8988T (cell line): ENCODE data around the gene ATP13A3.

Source experiments
- DNase-seq: peaks from one replicate; pipeline ENCODE4 v3.0.0; 2011

Gene ATP13A3

DNA sequence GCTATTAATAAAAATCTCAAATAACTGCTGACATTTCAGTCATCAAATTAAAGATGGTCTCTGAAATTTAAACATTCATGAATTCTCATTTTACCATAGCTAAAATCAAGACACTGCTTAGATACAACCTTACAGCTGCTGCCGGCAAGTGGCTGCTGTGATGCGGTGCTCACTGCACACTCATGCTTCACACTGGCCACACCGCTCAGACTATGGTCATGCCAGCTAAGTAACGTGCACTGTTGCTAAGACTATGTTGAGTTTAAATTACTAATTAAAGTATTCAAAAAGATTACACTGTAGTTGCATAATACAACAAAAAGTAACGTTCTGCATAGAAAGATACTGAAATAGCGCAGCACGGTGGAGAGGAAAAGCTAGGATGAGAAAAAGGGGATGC, 12.1 kb downstream of the ATP13A3 start:
- DNase-seq: no peak

DNA sequence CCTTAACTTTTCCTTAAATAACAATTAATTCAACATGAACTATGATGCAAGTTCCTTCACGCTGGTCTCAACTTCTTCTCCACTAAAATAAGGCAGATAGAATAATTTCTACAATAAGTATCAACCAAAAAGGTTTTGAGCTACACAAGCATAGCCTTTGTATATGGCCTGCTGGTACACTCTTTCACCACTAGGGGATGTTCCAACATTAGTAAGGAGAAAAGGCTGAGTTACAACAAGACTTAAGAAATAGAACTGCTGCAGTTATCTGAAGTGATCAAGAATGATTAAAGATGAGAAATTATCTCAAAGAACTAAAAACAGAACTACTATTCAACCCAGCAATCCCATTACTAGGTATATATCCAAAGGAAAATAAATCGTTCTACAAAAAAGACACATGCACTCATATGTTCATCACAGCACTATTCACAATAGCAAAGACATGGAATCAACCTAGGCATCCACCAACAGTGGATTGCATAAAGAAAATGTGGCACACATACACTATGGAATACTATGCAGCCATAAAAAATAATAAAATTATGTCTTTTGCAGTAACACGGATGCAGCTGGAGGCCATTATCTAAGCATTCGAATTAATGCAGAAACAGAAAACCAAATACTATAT, 14.4 kb downstream of the ATP13A3 start:
- no peak for DNase-seq

DNA sequence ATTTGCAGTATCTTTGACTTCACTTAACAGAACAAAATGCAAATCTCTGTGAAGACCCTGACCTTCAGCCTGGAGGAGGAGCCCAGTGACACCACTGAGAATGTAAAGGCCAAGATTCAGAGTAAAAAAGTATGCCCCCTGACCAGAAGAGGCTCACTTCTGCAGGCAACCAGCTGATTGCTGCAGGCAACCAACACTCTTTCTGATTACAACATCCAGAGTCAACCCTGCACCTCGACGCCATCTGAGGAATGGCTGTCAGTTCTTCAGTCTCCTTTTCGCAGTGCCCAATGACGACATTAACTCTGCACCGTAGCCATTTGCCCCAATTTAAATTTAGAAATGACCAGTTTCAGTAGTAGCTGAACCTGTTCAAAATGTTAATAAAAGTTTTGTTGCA, 14.9 kb downstream of the ATP13A3 start:
- no peak for DNase-seq

DNA sequence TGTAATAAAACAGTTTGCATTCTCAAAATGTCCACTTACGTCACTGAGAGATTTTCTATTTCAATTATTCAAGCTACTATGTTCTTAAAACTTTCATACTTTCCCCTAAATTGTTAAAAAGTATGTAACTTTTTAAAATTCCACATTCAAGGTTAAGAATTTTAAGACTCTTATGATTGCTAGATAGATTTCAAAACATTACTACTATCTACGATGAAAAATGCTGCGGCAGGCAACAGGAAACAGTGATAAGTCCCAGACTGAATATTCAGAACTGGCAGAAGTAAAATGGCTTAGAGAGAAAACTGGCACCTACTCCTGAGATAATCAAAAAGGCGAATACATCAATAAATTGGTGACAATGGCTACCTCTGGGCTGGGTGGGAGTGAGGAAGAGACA, 16.2 kb downstream of the ATP13A3 start:
- DNase-seq: no peak

DNA sequence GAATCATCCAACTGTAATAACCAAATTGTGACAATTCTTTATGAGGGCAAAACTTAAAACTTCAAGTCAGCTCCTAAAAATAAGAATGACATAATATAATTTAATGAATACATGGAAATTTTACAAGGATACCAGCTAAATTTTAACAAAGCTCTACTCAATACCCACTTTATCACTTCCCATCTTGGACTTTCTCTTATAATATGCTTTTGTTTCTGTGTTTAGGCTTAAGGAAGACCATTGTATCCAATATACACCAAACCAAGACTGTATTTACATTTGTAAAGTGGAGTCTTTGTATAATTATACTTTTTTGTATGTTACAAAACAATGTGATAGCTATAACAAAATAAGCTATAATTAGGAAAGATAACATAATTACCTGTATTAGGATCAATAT, 16.8 kb downstream of the ATP13A3 start:
- no peak for DNase-seq

DNA sequence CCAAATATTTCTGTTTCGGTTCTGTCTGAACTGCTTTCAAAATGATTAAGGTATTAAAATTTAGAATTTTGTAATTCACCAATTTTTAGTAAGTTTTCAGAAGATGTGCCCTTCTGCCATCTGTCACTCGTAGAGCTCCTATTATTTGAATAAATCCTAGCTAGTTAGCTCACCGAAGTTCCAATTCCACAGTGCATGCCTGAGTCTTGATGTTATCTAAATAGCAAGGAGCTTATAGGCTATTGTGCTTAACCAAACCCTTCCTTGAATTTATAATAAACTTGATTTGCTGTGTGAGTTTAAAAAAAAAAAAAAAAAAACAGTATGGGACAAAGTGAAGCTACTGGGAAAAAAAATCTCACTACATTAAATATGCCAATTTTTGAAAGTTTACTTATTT, 18.7 kb downstream of the ATP13A3 start:
- no peak for DNase-seq

DNA sequence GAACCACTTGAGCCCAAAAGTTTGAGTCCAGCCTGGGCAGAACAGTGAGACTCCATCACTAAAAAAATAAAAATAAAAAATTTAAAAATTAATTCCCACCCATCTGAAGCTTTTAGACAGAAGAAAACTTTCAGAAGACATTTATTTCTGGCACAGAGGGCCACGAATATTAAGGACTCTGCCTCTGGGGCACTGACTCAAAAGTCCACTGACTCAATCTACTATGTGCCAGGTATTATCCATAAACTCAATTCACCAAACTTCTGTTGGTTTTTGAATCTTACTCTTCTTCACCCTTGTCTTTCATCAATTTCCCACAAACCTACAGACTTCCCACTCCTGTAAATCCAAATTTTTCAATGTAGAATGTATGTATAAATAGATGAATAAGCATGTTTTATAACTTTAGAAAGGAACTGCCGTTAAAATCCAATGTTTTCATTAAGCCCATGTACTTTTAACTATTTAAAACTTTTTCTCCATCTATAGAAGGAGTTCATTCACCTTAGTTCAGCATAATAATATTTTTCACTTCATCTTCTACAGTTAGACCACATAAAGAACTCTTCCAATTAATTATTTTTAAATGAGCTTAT, 19.9 kb downstream of the ATP13A3 start:
- no peak for DNase-seq

DNA sequence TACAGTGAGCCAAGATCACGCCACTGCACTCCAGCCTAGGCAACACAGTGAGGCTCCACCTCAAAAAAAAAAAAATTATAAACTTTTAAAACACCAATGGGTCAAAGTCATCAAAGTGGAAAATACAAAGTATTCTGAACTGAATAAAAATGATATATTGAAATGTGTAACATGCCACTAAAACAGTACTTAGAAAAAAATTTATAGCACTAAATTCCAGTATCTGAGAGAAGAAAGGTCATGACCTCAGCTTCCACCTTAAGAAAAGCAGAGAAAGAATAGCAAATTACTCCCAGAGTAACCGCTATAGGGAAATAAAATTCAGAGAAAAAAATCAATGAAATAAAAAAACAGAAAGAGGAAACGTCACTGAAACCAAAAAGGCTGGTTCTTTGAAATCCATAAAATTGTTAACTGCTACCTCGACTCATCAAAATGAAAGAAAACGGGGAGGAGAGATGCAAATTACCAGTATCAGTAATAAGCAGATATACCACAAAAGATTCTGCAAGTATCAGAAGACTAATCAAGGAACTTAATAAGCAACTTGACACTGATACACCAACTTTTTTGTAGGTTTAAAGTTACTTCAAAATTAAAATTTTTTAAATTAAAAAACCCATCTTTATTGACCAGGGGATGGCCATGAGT, 20.8 kb downstream of the ATP13A3 start:
- no peak for DNase-seq

DNA sequence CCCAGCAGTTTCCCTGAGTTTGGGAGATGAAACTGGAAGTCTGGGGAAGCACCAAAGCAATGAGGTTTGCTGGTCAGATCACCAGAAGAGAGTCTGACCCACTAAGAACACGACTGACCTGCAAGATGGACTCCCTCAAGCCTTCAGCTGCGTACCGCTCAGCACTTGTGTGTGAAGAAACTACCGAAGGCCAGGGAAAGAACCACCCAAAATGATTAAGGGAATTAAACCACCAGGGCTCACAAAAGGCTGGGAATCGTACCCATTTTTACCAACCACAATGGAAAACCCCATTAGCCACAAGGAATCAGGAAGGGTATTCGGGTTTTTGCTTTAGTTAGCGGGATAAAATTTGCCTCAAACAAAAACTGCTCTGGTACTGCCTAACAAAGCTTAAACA, 21.6 kb downstream of the ATP13A3 start:
- no peak for DNase-seq

DNA sequence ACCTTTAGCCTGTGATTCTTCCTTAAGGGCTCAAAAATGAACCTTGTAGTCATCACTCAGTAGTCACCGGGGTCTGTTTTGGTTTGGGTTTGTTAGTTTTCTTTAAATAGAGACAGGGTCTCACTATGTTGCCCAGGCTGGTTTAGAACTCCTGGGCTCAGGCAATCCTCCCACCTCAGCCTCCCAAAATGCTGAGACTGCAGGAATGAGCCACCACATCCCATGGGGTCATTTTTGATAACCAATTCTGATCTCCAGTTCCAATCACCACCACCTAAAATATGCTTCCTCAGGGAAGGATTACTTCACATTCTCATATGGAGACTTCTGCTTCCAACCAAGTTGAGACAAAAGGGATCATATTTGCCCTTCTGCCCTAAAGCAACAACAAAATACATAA, 22.1 kb downstream of the ATP13A3 start:
- no peak for DNase-seq

DNA sequence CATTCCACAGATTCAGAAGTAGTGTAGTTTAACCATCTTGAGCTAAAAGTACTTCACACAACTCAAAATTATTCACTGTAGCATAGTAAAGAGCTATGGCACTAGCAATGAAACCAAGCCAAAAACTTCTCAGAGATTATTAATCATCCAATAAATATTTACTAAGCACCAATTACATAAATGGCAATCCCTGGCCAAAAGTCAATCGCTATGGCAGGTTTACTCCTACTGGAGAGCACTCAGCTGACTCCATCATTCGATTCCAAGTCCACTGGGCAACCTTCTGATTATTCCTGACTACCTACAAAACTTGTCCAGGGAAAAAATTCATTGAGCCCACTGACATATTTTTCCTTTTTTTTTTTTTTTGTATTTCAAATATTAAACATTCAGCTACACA, 23.9 kb downstream of the ATP13A3 start:
- DNase-seq: no peak

DNA sequence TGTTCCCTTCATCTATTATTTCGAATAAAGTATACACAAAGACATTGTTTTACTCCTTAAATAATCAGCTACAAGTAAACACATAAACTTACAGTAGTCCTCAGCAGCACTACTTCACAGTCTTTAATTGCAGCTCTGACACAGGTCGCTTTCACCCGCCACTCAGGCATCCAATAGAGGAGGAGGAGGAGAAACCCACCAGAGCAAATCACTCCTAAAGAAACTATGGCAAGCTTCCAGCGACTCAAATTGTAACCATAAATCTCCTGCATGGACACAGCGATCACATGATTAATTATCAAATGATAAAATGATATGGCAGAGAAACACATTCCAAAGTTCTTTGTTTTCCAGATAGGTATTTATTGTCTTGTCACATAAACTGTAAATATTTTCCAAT, 26.2 kb downstream of the ATP13A3 start:
- DNase-seq: no peak

DNA sequence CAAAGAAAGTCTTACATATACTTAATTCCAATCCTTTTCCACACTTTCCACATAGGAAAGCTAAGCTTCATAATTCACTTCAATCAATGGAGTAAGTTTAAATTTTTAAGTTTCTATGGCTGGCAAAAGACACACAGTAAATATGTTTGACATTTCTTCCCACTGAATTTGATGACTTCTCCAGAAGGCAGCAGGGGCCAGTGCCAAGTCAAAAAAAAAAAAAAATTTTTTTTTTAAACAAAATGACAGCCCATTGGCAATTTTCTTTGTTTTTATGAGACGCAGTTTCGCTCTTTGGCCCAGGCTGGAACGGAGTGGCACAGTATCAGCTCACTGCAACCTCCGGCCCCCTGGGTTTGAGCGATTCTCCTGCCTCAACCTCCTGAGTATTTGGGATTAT, 28.7 kb downstream of the ATP13A3 start:
- no peak for DNase-seq

DNA sequence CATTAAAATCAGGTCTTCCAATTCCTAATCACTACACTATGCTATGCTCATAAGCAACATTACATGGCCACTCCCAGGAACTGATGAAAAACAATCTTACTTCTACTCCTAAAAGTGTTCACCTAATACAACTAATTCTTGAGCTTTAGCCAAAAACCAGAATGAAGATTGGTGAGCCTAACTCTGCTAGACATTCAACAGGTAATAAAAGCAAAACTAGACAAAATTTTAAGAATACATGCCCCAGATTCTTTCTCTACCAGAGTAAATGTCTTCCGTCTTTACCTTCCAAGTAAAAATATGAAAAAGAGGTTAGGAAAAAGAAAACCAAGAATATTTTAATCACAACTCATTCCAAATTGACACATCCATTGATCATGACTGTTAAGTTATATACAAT, 31.3 kb downstream of the ATP13A3 start:
- no peak for DNase-seq

DNA sequence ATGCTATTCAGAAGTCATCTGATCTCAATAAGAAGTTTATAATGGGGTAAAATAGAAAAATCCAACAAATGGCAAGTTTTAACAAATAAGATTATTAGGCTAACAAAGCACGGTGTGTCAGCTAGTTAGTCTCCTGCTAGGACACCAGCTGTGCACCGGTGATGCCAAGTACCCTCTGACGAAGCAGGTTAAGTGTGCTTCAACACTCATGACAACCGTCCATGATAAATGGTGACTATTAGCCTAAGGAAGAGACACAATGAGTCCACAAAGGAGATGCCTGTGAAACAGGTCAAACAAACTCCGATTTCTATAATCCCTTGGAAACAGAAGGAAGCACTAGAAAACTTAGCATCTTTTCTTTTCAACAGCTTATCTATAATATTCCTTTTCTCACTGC, 36.5 kb downstream of the ATP13A3 start:
- DNase-seq: no peak

DNA sequence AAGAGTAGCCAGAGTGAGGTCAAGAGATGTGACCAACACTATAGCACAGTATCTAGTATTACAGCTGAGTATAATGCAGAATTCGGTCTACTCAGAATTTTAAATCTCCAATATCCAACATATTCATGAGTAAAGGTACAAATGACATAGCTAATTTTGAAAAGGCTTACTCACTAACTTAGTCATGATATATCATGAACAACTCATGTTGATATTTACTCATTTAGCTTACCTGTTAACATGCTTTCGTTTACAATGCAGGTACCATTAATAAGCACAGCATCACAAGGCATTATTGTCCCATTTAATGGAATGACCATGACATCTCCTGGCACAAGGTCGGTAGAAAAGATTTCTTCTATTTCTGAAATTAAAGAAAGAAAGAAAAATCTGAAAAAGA, 36.9 kb downstream of the ATP13A3 start:
- no peak for DNase-seq

DNA sequence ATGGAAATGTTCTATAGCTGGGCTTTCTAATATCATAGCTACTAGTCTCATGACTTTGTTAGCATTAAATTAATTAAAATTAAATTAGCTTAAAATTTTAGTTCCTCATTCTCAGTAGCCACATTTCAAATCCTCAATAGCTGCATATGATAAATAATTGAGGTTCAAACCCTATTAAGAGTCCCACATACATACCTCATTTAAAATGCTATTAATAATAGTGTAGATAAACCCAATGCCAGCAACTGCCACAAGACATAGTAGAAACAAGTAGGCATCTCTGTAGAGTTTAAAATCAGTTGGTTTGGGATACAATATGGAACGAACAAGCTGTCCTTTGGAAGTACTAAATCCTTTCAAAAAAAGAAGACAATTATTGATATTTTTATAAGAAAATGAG, 39.1 kb downstream of the ATP13A3 start:
- no peak for DNase-seq

DNA sequence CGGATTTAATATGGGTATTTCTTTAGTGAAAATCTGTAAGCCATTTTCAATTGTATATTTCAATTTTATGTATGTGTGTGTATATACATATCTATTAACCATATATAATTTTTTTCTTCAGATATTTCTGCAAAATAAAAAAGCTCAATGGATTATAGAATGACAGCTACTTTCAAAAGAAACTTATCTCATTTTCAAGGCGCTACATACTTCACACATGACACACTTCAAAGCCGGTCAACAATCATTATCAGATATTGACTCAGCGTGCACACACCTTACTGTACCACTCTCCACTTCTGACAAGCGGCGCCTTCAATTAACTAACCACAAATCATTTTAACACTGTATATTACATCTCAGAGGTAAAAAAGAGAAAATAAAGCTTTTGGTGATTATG, 39.6 kb downstream of the ATP13A3 start:
- DNase-seq: no peak

DNA sequence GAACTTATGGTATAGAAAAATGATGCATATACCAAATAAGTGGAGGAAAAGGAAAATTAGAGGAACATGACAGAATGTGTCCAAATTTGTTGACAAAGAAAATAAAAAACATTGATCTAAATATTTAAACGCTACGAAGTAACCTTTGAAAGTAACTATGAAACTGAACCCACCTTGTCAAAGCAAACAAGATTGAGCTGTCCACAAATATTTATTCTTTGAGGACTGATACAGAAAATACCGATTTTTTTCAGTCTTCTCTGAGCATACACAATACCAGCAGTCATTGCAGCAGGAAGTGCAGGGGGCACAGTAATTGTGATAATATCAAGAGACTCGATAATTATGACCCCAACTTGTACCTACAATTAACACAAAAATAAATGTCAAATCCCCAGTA, 40.0 kb downstream of the ATP13A3 start:
- DNase-seq: no peak

DNA sequence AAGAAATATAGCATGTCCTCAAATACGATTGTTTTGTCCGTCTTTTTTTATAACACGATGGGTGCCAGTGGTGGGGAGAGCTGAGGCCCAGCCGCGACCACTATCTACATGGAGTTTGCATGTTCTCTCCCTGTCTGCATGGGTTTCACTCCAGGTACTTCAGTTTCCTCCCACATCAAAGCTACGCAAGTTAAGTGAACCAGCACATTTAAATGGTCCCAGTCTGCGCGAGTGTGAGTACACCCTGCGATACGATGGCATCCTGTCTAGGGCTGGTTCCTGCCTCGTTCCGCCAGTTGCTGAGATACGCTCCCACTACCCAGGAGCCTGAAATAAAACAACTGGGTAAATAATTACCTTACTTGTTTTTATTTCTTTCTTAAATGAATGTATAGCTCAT, 40.6 kb downstream of the ATP13A3 start:
- DNase-seq: no peak

DNA sequence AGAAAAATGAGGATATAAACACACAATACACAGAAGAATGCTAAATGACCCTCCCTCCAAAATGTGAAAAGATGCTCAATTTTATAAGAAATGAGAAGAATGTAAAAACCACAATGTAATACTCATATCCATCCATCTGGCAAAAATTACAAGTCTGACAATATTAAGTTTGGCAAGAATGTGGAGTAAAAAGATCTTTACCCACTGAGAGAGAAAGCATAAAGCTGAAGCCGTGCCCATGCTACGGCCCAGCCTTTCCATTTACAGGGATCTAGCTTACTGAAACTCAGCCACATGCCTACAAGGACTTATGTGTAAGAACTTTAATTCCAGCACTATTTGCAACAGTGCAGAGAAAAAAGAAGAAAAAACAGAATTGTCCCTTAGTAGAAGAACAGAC, 42.9 kb downstream of the ATP13A3 start:
- DNase-seq: no peak

DNA sequence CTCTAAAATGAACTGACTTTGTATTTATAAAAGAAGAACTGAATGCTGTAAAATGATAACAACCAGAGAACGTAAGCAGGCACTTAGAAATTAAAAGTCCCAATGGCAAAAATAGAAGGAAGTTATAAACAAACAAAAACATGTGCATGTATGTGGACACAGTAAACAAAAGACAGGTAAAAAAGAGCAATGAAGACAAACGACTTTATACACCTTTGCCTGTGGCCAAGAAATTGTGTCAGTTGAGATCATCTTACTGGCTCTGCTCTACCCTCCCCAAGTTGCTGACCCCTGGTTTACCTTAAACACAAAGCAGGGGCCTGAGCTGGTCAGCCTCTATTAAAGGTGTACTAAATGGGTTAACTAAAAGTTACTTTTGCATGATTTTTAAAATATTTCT, 46.0 kb downstream of the ATP13A3 start:
- DNase-seq: no peak

DNA sequence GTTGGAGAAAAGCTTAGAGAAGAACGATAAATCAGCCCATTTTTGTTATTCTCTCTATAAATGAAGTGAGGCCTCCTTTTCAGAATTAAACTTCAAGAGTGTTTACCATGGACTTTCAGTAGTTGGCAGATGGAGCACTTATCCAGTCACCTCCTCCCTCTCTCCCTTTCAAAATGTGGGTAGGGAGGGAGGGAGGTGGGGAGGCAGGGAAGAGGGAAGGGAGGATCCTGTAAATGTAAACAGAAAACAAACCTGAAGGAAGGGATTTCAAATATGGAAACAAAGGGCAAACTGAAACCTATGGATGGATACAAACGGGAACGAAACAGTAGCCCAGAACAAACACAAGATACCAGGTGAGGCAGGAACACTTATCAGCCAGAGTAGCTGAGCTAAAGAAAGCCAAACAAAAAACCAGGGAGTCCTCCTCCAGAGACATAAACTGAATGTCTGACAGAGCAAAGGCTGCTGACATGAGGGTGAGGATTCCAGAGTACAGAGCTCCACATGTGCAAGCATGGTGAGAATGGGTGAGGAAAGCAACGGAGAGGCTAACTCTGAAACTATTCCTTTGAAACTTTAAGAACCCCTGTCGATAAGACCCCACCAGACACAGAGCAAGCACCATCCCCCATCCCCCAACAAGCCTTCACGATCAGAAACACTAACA, 46.8 kb downstream of the ATP13A3 start:
- no peak for DNase-seq

DNA sequence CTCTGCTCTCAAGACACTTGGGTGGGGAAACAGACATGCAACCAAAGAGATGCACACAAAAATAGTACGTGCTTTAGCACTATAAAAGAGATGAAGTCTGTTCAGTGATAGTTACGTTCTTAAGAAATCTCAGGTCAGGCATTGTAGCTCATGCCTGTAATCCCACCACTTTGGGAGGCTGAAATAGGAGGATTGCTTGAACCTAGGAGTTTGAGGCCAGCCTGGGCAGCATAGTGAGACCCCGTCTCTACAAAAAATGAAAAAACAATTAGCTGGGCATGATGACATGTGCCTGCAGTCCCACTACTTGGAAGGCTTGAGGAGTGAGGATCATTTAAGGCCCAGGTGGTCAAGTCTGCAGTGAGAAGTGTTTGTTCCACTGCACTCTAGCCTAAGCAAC, 52.3 kb downstream of the ATP13A3 start:
- no peak for DNase-seq
